C1 segment of cervical spinal cord (tissue), 14 donors: ENCODE measurements around the gene ARMC3.
"Not testable (repeated sequence)": the region's sequence is repeated elsewhere in the genome, so short reads cannot be mapped to it uniquely, and the experiment has no call there.

ENCODE experiments used
- DNase-seq, 14 donors: peaks; one replicate each; lab custom pipeline; 2025; lab: John Stamatoyannopoulos, UW

Gene ARMC3

DNA sequence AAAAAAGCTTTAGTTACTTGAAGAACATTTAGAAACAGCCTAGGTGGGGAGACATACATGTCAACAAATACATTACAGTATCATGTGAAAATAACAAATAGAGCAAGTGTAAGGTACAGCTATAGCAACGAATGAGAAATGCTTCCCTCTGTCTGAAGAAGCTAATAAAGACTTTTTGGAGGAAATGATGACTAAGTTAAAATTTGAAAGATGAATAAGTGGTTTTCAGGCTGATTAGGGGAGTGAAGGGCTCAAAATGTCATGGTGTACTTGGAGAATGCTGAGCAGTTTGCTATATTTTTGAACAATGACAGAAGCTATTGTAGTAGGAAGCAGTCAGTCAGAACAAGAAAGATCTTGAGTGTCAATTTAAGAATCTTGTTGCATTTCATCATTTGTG is 2.8 kb upstream of the ARMC3 start:
- DNase-seq: no peak

DNA sequence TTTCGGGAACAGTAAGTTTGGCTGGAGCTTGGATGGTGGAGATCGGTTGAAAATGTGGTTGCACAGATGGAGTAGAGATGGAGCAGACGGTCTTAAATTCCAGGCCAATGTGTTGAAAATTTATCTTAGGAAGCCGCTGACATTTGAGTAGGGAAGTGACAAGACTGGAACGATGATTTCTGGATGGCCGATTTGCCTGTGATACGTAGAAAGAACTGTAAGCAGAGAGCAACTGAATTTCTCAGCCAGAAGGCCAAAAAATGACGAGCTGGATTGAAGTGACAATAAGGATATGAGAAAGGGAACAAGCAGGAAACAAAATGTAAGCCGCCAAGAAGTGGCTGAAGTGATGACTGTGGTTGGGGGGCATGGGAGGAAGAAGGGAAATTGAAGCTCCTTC is 687 bp upstream of the ARMC3 start:
- peak in 1 of 14 donors; percentile 19 for DNase-seq

DNA sequence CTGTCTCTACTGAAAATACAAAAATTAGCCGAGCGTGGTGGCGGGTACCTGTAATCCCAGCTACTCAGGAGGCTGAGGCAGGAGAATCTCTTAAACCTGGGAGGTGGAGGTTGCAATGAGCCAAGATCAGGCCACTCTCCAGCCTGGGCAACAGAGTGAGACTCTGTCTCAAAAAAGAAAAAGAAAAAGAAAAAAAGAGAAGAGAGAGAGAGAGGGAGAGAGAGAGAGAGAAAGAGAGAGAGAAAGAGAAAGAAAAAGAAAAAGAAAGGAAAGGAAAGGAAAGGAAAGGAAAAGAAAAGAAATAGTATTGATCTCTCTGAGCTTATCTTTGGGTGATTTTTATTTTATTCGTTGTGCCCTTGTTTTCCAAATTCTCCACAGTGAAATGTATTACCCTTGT is 1.2 kb downstream of the ARMC3 start:
- not testable (repeated sequence) for DNase-seq

DNA sequence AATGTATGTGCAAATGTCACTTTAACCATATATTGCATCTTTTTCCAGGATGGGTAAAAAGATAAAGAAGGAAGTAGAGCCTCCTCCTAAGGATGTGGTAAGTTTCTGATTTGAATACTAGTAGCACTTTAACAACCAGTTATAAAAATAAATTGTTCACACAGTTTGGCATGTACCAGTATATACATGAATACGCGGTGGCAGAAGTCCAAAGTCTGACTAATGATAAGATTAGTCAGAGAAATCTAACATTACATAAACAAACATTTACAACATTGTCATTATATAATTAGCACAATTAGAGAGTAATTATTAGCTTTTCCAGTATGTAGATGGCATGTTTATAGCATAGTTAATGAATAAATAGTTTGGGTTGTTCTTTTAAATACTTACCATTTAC is 4.1 kb downstream of the ARMC3 start:
- no peak for DNase-seq

DNA sequence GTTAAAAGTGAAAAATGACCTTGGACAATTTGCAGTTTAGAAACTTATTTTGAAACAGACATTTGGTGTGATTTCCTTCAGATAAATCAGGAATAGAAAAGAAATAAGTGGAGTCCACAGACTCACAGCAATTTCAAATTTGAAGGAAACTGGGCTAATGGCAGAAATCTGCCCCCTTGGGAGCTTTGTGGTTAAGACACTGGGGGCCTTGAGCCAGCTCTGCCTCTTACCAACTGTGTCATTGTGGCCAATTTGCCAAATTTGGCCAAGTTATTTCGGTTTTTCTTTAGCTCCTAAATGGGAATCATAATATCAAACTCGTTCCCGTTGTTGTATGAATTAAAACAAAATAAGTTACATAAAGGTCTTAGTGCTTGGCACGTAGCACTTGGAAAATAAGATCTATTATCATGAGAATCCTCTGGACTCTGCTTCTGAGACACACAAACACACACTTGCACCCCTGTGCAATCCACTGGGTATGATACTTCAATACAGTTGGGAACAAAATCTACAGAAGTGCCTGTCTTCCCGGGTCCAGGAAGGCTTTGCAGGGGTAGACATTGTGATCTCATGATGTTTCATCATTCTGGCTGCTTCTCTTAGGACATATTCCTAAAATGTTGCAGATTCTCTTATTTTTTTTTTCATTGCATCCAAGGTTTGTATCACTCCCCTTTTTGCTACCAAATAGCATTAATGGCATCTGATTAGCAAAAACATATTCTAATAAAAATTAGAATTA is 4.9 kb downstream of the ARMC3 start:
- no peak for DNase-seq

DNA sequence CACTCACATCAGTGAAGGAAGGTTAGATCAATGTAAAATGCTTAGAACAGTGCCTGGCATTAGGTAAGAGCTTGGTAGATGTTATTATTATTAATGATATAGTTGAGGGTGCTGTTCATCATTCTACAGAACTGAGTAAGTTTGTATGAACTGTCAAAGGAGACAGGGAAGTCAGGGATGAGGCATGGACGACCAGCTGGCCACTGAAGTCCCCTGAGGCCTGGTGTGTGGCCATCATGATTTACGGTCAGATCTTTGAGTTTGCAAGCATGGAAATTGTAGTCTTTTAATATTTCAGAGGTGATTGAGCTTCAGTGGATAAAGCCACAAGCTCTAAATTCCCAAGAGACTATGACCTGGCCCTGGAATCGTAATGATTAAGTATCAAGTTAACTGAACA is 6.9 kb downstream of the ARMC3 start:
- DNase-seq: no peak

DNA sequence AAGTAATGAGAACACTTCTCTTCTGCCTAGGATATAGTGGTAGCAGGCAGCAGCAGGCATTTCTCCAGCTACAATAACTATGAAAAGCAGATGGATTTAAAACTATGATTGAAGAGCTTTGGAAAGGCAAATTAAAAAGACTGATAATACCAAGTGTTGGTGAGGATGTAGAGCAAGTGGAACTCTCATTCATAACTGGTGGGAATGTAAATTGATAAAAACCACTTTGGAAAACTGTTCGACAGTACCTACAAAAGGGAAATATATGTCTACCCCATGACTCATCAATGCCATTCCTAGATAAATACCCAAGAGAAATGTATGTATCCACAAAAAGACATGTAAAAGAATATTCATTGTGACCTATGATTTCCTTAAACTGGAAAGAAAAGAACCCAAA is 14.6 kb downstream of the ARMC3 start:
- no peak for DNase-seq

DNA sequence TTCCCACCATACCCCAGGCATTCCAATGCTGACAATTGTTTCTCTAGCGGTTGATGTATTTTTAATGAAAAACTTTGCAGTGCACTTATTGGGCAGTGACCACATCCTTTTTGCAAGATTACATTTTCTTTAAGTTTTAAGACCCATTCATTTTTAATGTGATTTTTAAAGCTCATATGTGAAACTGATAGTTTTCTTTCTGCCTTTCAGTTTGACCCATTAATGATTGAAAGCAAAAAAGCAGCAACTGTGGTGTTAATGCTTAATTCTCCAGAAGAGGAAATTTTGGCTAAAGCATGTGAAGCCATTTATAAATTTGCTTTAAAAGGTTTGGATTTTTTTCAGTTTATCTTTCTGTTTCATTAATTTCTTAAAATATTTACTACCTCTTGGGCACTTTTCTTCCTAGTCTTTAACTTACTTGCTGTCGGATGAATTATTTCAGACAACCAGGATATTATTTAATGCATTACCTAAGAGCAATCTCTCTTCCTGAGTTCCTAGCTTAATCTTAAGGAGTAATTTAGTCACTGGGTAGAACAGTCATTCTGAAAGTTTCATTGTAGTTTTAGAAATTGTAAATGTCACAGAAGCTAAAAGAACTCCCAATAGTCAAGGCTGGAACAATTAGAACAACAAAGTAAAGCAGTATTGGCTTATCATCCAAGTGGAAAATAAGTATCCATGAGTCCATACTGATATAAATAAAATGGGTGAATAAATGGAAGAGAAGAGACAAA is 18.3 kb downstream of the ARMC3 start:
- no peak for DNase-seq

DNA sequence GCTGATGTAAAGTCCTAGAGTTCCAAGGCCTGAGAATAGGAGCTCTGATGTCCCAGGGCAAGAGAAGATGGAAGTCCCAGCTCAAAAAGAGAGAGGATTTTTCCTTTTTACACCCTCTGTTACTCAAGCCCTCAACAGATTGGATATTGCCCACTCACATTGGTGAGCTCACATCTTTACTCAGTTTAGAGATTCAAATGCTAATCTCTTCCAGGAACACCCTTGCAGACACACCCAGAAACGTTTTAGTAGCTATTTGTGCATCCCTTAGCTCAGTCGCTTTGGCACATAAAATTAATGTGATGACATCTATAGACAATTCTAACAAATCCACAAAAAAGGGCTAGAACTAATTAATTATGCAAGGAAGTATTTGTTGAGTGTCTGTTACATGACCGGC is 27.1 kb downstream of the ARMC3 start:
- DNase-seq: no peak

DNA sequence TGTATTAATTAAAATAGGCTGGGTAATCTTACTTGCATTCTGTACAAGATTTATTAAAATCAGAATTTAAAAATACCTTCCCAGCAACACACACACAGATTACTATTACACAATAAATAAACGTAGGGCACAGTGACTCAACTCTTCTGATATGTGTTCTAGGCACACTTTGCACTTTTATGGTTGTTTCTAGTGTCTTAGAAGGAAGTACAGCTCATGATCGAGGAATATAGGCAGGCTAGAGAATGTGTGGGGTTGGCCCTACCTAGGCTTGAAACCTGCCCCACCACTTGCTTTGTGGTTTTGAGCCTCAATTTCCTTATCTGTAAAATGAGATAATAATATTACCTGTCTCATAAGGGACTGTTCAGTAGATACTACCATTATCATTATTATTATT is 30.5 kb downstream of the ARMC3 start:
- no peak for DNase-seq

DNA sequence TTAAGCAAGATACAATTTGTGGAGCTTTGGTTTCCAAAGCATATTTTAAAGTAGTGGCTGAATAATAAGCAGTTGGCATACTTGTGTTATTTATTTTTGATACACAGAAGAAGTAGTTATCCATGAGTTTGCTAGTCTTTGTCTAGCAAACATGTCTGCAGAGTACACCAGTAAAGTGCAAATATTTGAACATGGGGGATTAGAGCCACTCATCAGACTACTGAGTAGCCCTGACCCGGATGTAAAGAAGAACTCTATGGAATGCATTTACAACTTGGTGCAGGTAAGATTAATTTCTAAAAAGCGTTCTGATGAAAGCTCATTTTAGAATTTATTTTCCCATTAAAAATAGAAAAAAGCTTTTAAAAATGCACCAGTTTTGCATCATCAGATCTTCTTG is 31.4 kb downstream of the ARMC3 start:
- no peak for DNase-seq

DNA sequence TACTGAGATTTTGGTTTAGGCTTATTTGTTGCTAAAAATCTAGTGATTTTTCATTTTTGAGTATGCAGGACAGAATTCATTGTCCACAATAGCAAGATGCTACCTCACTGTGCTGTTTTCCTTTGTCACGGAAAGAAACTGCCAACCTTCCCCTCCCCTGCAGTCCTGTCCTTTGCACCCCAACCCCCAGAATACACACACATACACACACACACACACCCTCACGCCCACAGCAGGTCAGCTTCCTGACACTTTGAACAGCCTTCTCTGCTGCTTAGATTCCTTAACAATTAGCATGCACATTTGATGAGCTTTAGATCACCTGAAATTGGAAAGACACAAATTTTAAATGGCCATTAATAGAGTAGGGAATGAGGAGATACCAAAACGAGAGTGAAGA is 32.1 kb downstream of the ARMC3 start:
- DNase-seq: no peak

DNA sequence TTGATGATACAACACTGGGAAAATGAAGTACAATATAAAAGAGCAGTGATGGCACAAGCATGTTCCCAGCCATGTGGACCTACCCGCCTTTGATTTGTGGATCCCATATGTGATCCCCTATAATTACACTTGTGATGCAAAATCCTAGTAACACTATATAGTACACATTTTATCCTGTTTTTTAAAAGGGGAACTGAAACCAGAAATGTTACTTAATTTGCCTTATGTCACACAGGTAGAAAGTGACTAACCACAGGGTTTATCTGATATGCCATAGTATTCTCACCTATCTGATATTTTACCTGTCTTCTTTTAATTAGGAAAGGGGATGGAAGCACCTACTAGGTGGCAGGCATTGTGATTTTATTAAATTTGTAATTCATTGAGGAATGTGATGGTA is 35.0 kb downstream of the ARMC3 start:
- no peak for DNase-seq

DNA sequence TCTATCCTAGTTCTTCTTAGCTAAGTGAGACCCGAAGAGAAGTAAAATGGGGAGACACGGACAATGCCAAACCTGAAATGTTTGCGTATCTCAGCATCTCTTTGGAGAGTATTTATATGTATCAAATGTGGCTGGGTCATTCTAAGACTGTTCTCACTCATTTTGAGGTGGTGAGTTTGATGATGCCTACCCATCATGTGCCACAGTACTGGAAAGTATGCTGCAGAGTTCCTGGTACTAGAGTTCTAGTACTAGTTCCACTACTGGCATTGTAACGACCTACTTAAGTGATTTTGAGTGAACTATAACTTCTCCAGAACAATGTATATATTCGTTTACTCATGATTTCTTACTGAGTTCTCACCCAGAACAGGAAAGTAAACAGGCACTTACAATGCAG is 41.9 kb downstream of the ARMC3 start:
- DNase-seq: no peak

DNA sequence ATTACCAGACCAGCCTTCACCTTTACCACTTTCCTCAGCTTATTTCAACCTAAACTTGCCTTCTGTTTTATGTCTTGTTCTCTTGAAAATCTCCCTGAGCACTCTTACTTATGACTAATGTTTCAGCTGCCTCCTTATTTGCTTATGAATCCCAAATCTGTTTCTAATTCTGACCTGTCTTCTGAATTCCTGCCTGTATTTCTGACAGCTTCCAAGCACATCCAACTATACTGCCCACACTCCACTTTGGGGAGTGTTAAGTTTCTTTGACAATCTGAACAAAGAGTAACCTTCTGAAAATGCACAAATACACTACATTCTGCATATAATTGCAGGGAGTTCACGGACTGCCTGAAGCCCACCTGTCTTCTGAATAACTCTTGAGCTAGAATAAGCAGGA is 48.7 kb downstream of the ARMC3 start:
- no peak for DNase-seq

DNA sequence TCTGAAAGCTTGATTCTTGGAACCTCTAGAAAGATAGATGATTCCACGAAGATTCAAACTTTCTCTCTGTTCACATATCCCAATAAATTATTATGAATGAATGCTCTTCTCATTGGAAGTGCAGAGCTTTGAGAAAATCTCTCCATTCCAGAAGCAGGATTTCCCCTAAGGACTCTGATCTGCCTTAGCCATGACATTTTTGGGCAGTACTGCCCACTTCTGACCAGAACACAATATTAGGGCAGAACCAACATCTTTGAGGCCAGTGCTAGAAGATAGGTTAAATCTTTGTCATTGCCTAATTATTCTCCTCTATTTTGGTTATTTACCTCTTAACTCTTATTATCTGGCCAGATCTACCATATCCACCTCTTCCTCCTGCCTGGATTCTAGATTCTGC is 49.9 kb downstream of the ARMC3 start:
- DNase-seq: no peak

DNA sequence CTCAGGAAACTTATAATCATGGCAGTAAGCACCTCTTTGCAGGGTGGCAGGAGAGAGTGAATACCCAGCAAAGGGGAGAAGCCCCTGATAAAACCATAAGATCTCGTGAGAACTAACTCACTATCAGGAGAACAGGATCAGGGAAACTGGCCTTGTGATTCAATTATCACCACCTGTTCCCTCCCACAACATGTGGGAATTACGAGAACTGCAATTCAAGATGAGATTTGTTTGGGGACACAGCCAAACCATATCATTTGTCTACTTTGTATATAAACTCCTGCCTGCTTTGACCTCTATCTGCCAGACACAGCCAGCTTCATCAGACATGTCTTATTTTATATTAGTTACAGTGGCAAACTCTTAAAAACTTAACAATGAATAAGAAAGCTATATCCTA is 50.4 kb downstream of the ARMC3 start:
- peak in 1 of 14 donors; percentile 12 for DNase-seq

DNA sequence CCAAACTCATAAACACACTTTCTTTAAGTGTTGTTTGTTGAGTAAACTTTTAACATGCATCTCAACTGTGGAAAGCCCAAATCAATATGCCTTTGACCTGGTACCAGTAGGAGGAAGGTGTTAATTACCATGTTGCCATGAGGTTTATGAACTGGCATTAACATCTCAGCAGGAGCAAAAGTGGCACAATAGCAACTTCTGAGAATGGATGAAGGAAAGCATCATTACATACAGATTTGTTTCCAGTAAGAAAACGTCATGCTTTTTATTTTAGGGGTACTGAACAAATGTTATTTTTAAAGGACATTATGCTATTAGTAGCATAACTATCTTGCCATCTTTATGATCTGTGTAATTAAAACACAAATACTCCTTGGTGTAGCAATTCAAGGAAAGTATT is 51.1 kb downstream of the ARMC3 start:
- no peak for DNase-seq

DNA sequence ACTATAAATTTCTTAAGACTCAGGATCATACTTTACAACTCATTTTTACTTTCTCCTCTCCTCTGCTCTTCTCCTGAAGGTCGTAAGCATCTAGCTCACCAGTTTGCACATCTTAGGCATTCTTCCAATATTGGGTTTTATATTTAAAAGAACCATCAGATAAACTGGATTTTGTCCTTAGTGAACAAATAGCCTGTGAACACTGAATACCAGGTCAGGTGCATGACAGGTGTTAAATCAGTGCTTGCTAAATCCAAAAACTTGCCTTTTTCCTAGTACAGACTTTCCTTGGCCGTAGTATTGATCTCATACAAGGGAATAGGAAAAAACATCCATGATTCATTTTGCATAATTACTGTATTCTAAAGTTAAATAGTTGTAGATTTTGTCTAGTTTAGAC is 53.0 kb downstream of the ARMC3 start:
- DNase-seq: no peak

DNA sequence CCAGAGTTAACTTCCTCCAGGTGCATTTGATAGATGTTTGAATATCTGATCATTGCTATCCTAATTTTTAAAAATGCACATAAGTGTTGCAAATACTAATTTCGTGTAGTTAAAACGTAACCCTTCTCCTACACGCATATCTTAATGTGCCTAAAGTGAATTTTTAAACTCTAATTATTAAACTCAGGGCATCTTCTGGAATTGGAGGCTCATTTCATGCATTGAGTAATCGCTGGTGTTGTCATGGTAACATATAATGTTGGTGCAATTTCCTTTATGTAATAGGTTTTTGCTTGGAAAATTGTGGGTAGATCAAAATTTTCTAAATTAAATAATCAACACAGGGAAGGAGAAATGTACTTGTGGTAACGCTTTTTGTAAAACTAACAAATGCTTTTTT is 56.2 kb downstream of the ARMC3 start:
- DNase-seq: no peak

DNA sequence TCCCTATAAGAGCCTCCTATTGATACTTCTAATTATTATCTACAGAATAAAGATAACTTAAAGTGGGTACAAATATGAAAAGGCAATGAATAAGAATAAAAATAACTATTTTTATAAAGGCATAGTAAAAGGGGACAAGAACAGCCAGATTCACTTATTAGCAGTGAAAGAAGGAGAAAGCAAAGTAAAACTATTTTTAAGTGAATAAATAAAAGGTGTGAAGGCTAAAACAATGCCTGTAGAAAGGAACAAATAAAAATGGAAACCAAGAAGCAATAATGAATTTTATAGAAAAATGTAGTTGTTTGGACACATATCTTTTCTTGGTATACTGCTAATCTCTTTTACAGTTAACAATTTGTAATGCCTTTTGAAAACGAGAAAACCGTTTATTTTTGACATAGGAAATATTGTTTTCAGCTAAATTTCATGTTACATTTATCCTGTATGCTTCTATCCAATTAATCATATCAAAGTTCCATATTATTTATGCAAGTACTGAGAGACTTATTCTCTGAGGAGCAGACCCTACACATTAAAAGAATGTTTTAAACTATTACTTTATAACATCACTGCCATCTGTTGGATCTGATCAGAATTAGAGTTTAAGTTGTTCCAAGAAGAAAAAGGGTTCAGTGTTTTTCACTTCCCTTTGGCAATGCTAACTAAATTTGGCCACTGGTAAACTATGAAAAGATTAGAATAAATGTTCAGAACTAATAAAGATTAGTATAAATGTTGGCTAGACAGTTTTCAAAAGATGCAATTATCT is 59.1 kb downstream of the ARMC3 start:
- DNase-seq: no peak

DNA sequence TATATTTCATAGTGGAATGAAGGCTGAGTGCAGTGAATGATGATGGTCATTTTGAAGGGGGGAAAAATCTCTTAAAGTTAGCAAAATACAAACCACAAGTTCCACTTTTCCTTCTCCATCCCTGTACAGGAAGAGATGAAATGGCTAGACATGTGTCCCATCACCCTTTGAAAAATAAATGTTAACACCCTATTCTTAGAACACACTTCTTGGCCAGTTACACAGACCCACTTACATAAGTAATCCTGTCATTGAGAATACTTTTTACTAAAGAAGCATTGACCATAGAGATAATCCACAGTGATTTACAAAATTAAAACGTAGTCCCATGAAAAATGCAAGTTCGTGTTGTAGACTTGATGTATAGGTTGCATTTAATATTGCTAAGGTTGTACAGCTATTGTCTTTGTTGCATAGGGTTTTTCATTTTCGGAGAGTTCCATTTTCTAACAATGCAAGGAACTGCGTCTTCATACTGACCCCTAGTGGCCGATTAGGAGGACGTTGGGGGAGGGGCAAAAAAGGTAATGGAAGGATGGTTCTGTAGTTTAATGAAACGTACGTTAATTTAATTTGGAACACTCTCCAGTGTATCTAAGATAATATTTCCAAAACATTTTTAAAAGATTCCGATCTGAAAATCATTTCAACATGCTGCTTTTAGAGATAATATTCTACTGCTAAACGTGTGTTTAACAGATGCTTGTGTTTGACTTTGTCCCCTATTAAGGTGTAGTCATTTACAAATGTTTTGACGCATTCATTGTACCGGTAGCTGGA is 60.9 kb downstream of the ARMC3 start:
- peak in 9 of 14 donors; percentile 3 to 48 (median 13) for DNase-seq
